NB4 (cell line): ENCODE measurements around the gene SIX3.

ENCODE experiments used
- MYC ChIP-seq: IDR thresholded peaks from 2 replicates; pipeline ENCODE4 v1.6.1; 2011; ENCODE audit warnings: low read depth, low read length
- POLR2A ChIP-seq: IDR thresholded peaks from 2 replicates; pipeline ENCODE4 v1.6.1; 2011; ENCODE audit warnings: mild to moderate bottlenecking; ENCODE audit not compliant: insufficient read length; ENCODE audit errors: extremely low read depth
- TF ChIP-seq, protein P1 (sequence below): IDR thresholded peaks from one replicate; pipeline ENCODE4 v1.5.1; 2012; ENCODE audit warnings: low read depth, low read length
- TF ChIP-seq, protein P2 (sequence below): IDR thresholded peaks from 2 replicates; pipeline ENCODE4 v1.6.1; 2011; ENCODE audit warnings: low read depth, low read length

DNA sequence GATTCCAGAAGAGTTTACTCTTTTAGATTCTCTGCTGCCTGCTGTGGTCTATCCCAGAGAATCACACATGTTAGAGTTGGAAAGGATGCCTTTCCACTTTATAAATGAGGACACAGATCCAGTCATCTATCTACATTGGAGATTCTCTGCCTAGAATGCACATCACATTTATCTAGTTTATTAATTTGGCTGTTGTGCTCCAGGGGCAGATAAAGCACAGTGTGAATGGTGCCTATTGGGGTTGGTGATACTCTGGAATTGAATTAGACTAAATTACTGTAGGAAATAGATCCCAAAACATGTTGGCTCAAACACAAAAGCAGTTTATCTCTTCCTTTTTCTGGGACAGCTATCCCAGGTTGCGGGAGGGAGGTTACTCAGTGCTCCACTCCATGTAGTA lies 52.9 kb downstream of the SIX3 start:
- TF ChIP-seq, protein P1, sequence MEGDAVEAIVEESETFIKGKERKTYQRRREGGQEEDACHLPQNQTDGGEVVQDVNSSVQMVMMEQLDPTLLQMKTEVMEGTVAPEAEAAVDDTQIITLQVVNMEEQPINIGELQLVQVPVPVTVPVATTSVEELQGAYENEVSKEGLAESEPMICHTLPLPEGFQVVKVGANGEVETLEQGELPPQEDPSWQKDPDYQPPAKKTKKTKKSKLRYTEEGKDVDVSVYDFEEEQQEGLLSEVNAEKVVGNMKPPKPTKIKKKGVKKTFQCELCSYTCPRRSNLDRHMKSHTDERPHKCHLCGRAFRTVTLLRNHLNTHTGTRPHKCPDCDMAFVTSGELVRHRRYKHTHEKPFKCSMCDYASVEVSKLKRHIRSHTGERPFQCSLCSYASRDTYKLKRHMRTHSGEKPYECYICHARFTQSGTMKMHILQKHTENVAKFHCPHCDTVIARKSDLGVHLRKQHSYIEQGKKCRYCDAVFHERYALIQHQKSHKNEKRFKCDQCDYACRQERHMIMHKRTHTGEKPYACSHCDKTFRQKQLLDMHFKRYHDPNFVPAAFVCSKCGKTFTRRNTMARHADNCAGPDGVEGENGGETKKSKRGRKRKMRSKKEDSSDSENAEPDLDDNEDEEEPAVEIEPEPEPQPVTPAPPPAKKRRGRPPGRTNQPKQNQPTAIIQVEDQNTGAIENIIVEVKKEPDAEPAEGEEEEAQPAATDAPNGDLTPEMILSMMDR, result no peak
- TF ChIP-seq POLR2A (no peak), MYC (no peak)
- TF ChIP-seq, protein P2, sequence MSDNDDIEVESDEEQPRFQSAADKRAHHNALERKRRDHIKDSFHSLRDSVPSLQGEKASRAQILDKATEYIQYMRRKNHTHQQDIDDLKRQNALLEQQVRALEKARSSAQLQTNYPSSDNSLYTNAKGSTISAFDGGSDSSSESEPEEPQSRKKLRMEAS, result no peak
